NCI-H345 (cell line): Measurements from ENCODE around the gene EPHX1.

Experiments
- DNase-seq: peaks from one replicate; lab custom pipeline; 2025; lab: John Stamatoyannopoulos, UW

EPHX1 gene

DNA sequence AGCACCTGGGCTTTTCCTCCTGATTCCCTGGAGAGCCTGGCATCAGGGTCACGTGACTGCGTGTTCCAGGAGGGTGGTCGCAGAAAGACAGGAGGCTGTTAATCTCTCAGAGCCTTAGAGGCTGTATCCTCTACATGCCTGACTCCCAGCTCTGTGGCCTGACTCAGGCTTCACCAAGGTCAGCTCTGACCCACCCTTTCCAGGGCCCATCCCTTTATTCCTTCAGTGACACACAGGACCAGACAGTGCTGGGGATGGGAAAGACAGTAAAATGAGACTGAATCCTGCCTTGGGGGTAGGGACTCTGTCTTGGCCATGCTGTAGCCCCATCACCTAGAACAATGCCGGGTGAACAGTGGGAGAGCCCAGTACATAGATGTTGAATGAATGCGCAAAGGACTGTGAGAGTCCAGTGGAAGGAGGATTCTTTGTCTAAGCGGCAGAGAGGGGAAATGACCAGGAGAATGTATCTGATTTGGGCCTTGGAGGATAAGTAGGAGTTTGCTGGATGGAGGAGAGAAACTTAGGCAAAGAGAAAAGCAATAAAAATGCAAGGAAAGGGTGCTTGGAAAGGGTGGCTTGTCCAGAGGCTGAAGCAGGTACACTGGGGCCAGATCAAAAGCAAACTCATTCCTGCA is 33.0 kb downstream of the EPHX1 start:
- DNase-seq: no peak

GRCh38 chr1:225843426-225843795 is 33.5 kb downstream of the EPHX1 start:
- no peak for DNase-seq

DNA sequence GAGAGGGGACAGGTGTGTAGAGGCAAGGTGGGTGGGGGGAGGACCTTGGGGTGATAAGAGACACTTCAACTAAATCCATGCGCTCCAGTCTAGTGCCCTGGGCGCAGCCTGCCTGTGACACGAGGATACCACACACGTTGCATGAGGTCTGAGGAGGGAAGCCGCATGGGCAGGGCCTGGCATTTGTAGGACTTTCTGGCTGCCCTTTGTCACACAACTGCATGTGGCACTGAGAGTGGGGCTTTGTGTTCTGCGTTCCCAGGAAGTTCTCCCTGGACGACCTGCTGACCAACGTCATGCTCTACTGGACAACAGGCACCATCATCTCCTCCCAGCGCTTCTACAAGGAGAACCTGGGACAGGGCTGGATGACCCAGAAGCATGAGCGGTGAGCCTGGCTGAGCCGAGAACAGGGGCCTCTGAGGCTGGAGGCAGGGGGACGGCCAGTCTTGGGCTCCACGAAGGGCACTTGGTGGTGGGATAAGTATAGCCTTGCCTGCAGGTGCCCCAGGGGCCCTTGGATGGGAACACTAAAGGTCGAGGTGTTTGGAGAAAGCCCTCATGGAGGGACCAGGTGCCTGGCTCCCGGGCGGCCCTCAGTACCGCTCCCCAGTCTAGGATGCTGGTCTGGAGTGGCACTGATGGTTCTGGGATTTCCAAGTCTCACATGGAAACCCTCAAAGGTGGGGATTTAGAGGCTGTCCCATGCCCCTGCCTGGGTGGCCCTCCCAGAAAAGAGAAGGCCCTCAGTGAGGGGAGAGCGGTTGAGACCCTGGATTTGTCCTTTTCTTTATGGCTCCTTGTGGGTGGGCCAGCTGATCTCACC is 34.5 kb downstream of the EPHX1 start:
- no peak for DNase-seq

GRCh38 chr1:225845097-225845496 is 35.2 kb downstream of the EPHX1 start:
- no peak for DNase-seq

DNA sequence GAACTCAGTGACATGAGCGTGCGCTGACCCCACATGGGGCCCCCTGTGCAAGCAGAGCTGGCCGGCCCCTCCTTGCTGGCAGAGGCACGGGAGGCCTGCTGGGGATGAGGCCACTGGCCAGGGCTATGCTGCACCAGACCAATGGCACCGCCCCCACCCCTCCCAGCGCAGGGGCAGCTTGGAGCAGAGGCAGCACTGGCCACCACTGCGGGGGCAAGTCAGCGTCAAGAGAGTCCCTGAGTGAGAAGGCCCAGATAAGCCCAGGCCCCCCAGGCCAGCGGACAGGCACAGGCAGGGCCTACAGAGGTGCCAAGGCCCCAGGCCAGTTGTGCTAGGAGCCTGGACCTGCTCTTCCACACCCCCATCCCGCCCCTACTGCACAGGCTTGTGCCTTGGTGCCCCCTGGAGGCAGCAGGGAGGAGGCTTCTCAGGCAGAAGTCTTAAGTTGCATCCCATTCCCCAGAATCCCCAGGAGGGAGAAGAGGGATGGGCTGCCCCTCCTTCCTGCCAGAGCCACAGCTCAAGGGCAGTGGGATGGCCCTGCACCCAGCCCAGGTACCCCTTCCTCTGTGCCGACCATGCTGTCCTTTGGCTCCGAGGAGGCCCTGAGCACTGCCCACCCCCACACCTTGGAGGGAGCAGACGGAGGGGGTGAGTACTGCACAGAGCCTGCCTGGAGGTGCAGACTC is 35.8 kb downstream of the EPHX1 start:
- peak; percentile 52 for DNase-seq

DNA sequence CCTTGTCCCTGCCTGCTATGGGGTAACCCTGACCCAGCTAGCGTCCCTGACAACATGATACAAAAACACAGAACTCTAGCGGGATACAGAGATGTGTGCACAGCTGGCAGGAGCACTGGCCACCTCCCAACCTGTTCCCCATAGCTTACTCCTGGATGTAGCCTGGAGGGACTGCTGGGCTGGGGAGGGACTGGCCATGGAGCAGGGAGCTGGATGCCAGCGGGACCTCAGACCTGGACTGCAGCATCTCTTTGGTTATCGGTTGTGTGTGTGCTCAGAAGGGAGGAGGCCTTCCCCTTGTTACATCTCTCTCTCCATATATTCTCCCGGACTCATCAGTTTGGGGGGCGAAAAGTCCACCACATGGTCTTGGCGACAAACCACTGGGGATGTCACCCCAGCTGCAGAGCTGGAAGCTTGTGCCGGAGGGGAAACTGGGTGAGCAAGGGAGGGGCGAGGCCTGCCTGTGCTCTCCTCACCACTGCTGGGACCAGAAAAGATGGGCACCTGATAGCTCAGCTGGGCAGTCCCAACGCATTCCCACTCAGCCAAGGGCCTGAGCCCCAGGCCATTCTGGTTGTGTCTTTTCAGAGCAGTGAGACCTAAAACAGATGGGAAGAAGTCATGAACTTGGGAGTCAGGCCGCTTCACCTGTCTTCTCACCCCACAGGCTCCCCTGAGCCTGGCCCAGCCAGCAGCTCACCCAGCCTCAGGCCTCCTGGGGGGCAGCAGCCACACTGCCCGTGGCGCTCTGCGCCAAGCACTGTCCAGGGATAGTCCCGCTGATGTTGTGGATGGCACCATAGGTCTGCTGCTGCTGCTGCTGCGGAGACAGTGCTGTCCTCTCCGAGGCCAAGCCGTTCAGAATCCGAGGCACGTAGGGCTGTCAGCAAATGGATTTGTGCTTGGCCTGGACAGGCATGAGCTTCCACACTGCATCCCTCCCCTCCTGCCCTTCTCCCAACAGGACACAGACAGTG is 36.7 kb downstream of the EPHX1 start:
- no peak for DNase-seq

- peak; percentile 82 for DNase-seq
Observed at GRCh38 chr1:225847610-225848009, 37.7 kb downstream of the EPHX1 start.

GRCh38 chr1:225848030-225848955 is 38.4 kb downstream of the EPHX1 start:
- DNase-seq: peak; percentile 60

DNA sequence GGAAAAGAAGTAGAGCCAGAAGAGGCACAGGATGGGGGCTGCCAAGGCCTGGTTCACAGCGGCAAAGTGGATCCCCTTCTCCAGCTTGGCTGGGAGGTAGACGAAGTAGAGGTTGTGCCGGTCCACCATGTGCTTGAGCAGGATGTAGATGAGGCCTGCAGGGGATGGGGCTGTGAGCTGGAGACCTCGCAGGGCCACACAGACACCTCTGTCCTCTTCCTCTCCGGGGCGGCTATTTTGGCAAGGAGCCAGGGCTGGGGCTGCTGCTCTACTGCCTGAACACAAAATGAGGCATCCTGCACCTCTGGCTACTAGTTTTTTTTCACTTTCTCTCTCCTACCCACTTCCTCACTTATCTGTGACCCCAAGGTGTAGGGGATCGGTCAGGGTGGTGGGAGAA is 40.0 kb downstream of the EPHX1 start:
- no peak for DNase-seq

- no peak for DNase-seq
Observed at GRCh38 chr1:225850370-225850769, 40.4 kb downstream of the EPHX1 start.

DNA sequence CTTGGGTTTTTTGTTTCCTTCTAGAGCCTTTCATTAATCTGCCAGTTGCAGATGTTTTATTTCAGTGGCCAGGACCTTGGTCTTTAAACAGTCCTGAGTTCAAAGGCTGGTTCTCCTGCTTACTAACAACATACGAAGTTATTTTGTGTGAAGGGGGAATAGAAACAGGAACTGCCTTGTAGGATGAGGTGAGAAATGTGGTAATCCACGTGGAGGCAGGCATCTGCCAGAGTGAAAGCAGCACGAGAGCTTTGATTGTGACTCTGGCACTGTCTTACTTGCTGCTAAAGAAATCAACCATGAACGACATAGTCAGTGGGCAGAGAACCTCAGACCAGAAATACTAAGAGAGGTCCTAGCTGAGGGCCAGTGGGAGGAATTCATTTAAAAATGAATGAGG is 41.9 kb downstream of the EPHX1 start:
- DNase-seq: no peak

DNA sequence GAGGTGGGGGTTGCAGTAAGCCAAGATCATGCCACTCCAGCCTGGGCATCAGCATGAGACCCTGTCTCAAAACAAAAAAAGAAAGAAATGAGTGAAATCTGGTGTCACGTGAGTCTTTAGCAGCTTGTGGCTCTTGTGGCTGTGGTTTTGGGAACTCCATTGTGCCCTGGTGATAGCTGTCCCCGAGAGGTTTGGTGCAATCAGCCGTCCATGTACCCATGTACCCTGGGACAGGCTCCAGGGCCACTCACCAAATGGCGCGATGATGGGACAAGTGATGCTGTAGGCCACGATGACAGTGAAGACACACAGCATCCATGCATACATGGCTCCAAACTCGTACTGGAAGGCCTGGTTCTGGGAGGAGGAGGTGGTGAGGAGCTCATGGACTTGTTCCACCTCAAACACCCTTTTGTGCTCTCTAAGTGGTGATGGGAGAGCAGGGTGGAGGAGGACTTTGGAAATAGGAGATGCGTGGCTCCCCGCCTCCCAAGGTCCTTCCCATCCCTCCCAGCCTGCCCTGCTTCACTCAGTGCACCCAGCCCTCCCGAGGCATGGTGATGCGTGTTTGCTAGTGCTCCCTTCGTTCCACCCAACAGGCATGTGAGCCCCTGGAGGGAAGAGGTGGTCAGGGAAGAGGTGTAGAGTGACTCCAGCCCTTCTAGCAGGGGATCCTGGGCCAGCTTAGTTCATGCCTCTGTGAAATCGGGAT is 42.6 kb downstream of the EPHX1 start:
- DNase-seq: no peak

GRCh38 chr1:225853441-225853840 is 43.5 kb downstream of the EPHX1 start:
- DNase-seq: no peak

GRCh38 chr1:225855503-225856300 is 45.8 kb downstream of the EPHX1 start:
- no peak for DNase-seq

DNA sequence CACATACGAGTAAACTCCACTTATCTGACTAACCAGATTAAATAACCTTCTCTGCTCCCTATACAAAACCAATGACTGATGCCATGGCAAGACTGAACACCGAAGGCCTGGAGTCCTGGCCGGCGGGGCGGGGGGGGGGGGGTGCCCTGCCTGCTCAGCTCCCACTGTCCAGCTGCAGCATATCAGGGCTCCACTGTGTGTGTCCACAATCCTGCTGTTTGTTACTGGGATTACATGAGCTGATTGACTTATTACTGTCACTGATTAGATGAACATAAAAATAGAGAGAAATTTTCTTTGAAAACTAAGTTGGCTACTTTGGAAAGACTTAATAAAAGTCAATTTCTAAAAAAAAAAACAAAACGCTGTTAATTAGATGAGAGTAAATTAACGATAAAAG is 47.3 kb downstream of the EPHX1 start:
- no peak for DNase-seq

DNA sequence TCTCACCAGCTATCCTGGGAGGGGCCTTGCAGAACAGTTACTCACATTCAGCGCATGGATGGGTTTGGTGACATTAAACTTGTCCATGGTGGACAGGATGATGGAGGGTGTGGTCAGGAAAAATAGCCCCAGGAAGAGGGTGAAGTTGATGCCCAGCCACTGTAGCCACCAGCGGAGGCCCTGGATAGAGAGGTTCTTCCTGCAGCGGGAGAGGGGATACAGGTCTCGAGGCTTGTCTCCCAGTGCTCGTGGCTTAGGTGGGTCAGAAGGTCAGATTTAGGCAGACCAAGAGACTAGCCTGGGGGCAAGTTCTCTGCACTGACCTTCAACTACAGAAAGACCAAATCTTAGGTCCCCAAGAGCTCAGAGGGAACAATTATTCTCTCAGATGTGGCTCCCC is 49.2 kb downstream of the EPHX1 start:
- no peak for DNase-seq

DNA sequence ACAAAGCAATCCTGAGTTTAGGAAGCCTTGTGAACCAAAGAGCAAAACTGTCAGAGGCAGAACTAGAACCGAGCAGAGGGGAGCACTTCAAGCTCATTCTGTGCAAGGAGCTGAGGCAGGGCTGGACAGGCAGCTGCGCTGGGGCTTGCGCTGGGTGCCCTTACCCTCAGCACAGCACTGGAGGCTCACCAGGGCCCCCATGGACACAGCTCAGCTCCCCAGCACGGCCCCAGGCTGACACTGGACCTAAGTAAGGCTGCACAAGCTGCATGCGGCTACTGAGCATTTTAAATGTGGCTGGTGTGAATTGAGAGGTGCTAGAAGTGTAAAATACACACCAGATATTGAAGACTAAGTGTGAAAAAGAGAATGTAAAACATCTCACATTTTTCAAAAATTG is 50.2 kb downstream of the EPHX1 start:
- DNase-seq: no peak

DNA sequence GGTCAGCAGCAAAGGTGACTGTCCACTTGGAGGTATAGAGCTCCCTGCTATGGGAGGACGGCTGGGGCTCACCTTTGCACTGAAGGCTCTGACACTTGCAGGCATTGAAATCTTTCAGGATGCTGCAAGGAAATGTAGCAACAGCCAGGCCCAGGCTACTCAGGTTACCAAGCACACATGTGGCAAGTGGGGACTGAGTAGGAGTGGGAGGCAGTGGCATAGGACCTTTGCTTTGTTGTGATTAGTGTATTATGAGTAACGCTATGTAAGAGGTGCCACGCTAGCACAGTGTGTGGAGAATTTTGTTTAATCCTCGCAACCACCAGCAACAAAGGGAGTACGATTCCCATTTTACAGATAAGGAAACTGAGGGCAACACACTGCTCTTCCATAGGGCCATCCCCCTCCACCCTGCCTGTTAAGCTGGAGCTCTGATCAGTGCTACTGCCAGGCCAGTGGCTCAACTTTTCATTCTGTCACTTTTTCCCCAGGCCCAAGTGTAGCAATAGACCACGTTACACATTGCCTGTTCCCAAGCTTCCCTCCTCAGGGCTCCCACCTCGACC is 51.0 kb downstream of the EPHX1 start:
- no peak for DNase-seq
